CD4-positive, alpha-beta T cell (primary cell): ENCODE data around the gene ROCK2. TPM values are rescaled to one million over a fixed set of nuclear protein-coding genes. Genes with fewer than 3 reads are reported as not detected.

Source experiments
- ATAC-seq: fragments of 200-7000 bp; cut with Tn5 transposase; one replicate; pipeline ENCODE4 v1.10.0; 2022; ENCODE audit warnings: mild to moderate bottlenecking; ENCODE audit not compliant: poor library complexity
- CTCF ChIA-PET: fragments of 350-600 bp; sonication (Branson Sonifier 250); formaldehyde crosslinking; loops from one replicate; lab custom pipeline; 2021; ENCODE audit warnings: antibody characterized with exemption, inconsistent platforms; lab: Charles Lee
- POLR2A ChIA-PET: fragments of 350-600 bp; sonication (Branson Sonifier 250); formaldehyde crosslinking; loops from one replicate; lab custom pipeline; 2021; ENCODE audit warnings: antibody characterized with exemption, inconsistent platforms; lab: Charles Lee
- DNase-seq, 14 experiments: peaks; one replicate each; pipeline ENCODE4 v3.0.0-alpha.2; 2013 to 2020; ENCODE audit warnings: mixed read lengths in 2 of 14
- H3K27ac ChIP-seq, 2 donors: one replicate each; pipeline versions ENCODE4 v1.5.1 to v1.7.0; 2013; ENCODE audit warnings: low read length in 2 of 2, low read depth in 1 of 2, mild to moderate bottlenecking in 1 of 2
- H3K27me3 ChIP-seq, 2 experiments: 1 replicate in 1 of 2; 2 replicates in 1 of 2; pipeline versions ENCODE4 v1.6.1 to v1.7.0; 2013; ENCODE audit warnings: low read length in 2 of 2, control low read depth in 1 of 2, mild to moderate bottlenecking in 1 of 2, moderate library complexity in 1 of 2; ENCODE audit not compliant: insufficient read depth in 2 of 2, control insufficient read depth in 1 of 2
- H3K36me3 ChIP-seq: one replicate; pipeline ENCODE4 v1.6.1; 2013; ENCODE audit warnings: low read length, control low read depth; ENCODE audit not compliant: insufficient read depth
- H3K4me1 ChIP-seq: one replicate; pipeline ENCODE4 v1.6.1; 2013; ENCODE audit warnings: low read length, control low read depth; ENCODE audit not compliant: insufficient read depth
- H3K4me3 ChIP-seq: one replicate; pipeline ENCODE4 v1.5.1; 2013; ENCODE audit warnings: mild to moderate bottlenecking, low read length, moderate library complexity
- H3K9me3 ChIP-seq, 2 experiments: 1 replicate in 1 of 2; 2 replicates in 1 of 2; pipeline versions ENCODE4 v1.6.1 to v1.7.0; 2013; ENCODE audit warnings: low read length in 2 of 2, mild to moderate bottlenecking in 2 of 2, control low read depth in 1 of 2, moderate library complexity in 1 of 2; ENCODE audit not compliant: control insufficient read depth in 1 of 2, insufficient read depth in 1 of 2
- H3K27ac Mint-ChIP-seq: one replicate; pipeline ENCODE4 v1.8.0; 2020; ENCODE audit warnings: mixed read lengths
- H3K27me3 Mint-ChIP-seq: one replicate; pipeline ENCODE4 v1.8.0; 2021; ENCODE audit warnings: mixed read lengths
- H3K36me3 Mint-ChIP-seq: one replicate; pipeline ENCODE4 v1.8.0; 2021; ENCODE audit warnings: low read depth, mixed read lengths
- H3K4me1 Mint-ChIP-seq: one replicate; pipeline ENCODE4 v1.8.0; 2021; ENCODE audit warnings: low read depth, mixed read lengths
- H3K4me3 Mint-ChIP-seq: one replicate; pipeline ENCODE4 v1.8.0; 2020; ENCODE audit warnings: mild to moderate bottlenecking, mixed read lengths
- H3K9me3 Mint-ChIP-seq: one replicate; pipeline ENCODE4 v1.8.0; 2020; ENCODE audit warnings: mixed read lengths
- CTCF ChIP-seq: fragments of 200-600 bp; IDR thresholded peaks from one replicate; pipeline ENCODE4 v1.8.0; 2022; ENCODE audit warnings: antibody characterized with exemption, mild to moderate bottlenecking
- intact Hi-C, 2 experiments: fragments of 100-400 bp; cut with DNase I in 1 of 2; cut with micrococcal nuclease in 1 of 2; formaldehyde crosslinking; loops; one replicate each; pipeline versions ENCODE4 v1.15.1 to v1.9.0; 2023 to 2025; cut with DNase I, micrococcal nuclease
- polyA plus RNA-seq, 2 donors: library from polyadenylated mRNA; unstranded; fragments of 120-200 nt; gene quantifications; one replicate each; pipeline ENCODE4 v1.2.1, GENCODE V29; 2013
- total RNA-seq, 174 experiments: library from RNA in 2 of 174; stranded (reverse) in 2 of 174; gene quantifications; one replicate each; pipeline ENCODE4 v1.2.3 and lab custom pipeline; 2021 to 2026

The ROCK2 gene
- 1 to 10 TPM; 6.9 to 9.4 TPM for total RNA-seq
- 11.5 TPM for polyA plus RNA-seq (2013, experiment 1 of 2)
- polyA plus RNA-seq (2013, experiment 2 of 2): 13.6 TPM
- total RNA-seq (lab: John Stamatoyannopoulos, UW): 22.8 to 130 (median 83.0) reads per million in 172 experiments

GRCh38 chr2:11344342-11344955 is at the start of gene ROCK2:
Gene ROCK2 (minus strand): TSS chr2:11344636. CDS start chr2:11344136, 500 bp downstream.
- Histone ChIP-seq H3K4me3 (peak within 1 kb of the TSS; percentile 88), H3K27ac (peak within 1 kb of the TSS; percentile 7 to 42), H3K4me1 (peaks cover 16% of the 10 kb centered on the region), H3K27me3 (no peaks in the 10 kb centered on the region), H3K9me3 (no peaks in the 10 kb centered on the region), H3K36me3 (no peaks in the 10 kb centered on the region)
- Mint-ChIP-seq H3K9me3 (no peaks in the 10 kb centered on the region), H3K4me3 (peak within 1 kb of the TSS; percentile 98), H3K36me3 (peaks cover 11% of the 10 kb centered on the region), H3K4me1 (peaks cover 44% of the 10 kb centered on the region), H3K27ac (peak within 1 kb of the TSS; percentile 88), H3K27me3 (no peaks in the 10 kb centered on the region)
- DNase-seq (peak; percentile 42 to 83 (median 59)), ATAC-seq (peak; percentile 68)
- no peak for TF ChIP-seq CTCF
- CTCF ChIA-PET: interaction anchor here (0.7 to 1.2 kb wide), 2 partner anchors 33 to 57 kb away, joined by 3 read pairs; no protein-coding TSS in a partner anchor
- intact Hi-C loops: loop anchor here (5.0 to 10.0 kb wide), 5 partner anchors 190 to 780 kb away; partner anchors contain the start of genes LPIN1 (in 1 of the 2), PDIA6 (in 1 of the 2) and SLC66A3 (in 1 of the 2)
- POLR2A ChIA-PET: interaction anchor here (0.8 to 3.5 kb wide), 9 partner anchors 13 to 896 kb away, joined by 3 to 17 read pairs (median 4); partner anchors contain the start of genes ODC1, PDIA6 and SLC66A3

- TF ChIP-seq CTCF: no peak
- Mint-ChIP-seq H3K9me3 (no peaks in the 10 kb centered on the region), H3K36me3 (no peaks in the 10 kb centered on the region), H3K4me1 (no peaks in the 10 kb centered on the region), H3K27me3 (no peaks in the 10 kb centered on the region), H3K4me3 (no peak overlapping the region), H3K27ac (no peak overlapping the region)
- no peaks in the 10 kb centered on the region for H3K4me1 ChIP-seq
- ChIA-PET POLR2A (no interaction called here), CTCF (no interaction called here)
- no peaks in the 10 kb centered on the region for H3K9me3 ChIP-seq
- H3K4me3 ChIP-seq: no peak overlapping the region
- no peak for ATAC-seq
- DNase-seq: no peak
- intact Hi-C loops: no loop called here
- H3K36me3 ChIP-seq: no peaks in the 10 kb centered on the region
- no peaks in the 10 kb centered on the region for H3K27me3 ChIP-seq
- H3K27ac ChIP-seq: no peak overlapping the region
These were observed 49.3 kb upstream of the ROCK2 start for GRCh38 chr2:11393711-11394236.

GRCh38 chr2:11391942-11392266 is 47.5 kb upstream of the ROCK2 start:
- Histone ChIP-seq H3K36me3 (no peaks in the 10 kb centered on the region), H3K9me3 (no peaks in the 10 kb centered on the region), H3K4me1 (no peaks in the 10 kb centered on the region), H3K27ac (no peak overlapping the region), H3K4me3 (no peak overlapping the region), H3K27me3 (no peaks in the 10 kb centered on the region)
- intact Hi-C loops: no loop called here
- H3K27me3 Mint-ChIP-seq: no peaks in the 10 kb centered on the region
- ChIA-PET CTCF (no interaction called here), POLR2A (no interaction called here)
- no peak overlapping the region for H3K4me3 Mint-ChIP-seq
- DNase-seq (no peak), ATAC-seq (no peak)
- no peaks in the 10 kb centered on the region for H3K9me3 Mint-ChIP-seq
- no peak overlapping the region for H3K27ac Mint-ChIP-seq
- no peak for TF ChIP-seq CTCF
- H3K36me3 Mint-ChIP-seq: no peaks in the 10 kb centered on the region
- H3K4me1 Mint-ChIP-seq: no peaks in the 10 kb centered on the region
